ENCODE results near the gene ADCY6. TPM values are rescaled to one million over a fixed set of nuclear protein-coding genes. Genes with fewer than 3 reads are reported as not detected.
A peak's percentile ranks its signal among the peaks of the same experiment; 100 is the strongest.

Gene ADCY6
- polyA plus RNA-seq, 1 donor (not counting 4 experiments of a cell fraction or from before 2014, with no cell fraction given): 13.2 TPM

- Histone ChIP-seq H3K4me1 (ENCODE audit: control insufficient read depth, extremely low read depth, insufficient read depth, low read length) (peaks cover 14% of the 10 kb centered on the region), H3K4me3 (ENCODE audit: control insufficient read depth in 2 of 3, extremely low read depth in 1 of 3, insufficient read depth in 2 of 3, low read depth in 1 of 3, low read length in 3 of 3) (no peak overlapping the region), H3K9ac (ENCODE audit: control insufficient read depth, extremely low read depth, insufficient read depth, low read length) (no peak overlapping the region), H3K79me2 (ENCODE audit: control insufficient read depth, insufficient read depth, low read length) (no peaks in the 10 kb centered on the region), H2AFZ (ENCODE audit: control insufficient read depth, low read length) (no peak overlapping the region), H3K27me3 (ENCODE audit: control insufficient read depth, extremely low read depth, insufficient read depth, low read length) (no peaks in the 10 kb centered on the region), H3K9me1 (ENCODE audit: control insufficient read depth, extremely low read depth, insufficient read depth, low read length) (no peaks in the 10 kb centered on the region), H4K20me1 (ENCODE audit: control insufficient read depth, extremely low read depth, insufficient read depth, low read length) (no peaks in the 10 kb centered on the region), H3K4me2 (ENCODE audit: control insufficient read depth, extremely low read depth, insufficient read depth, low read depth, low read length) (no peak overlapping the region), H3K27ac (ENCODE audit: control insufficient read depth, insufficient read depth, low read length) (no peak overlapping the region), H3K36me3 (ENCODE audit: control insufficient read depth in 2 of 2, extremely low read depth in 1 of 2, insufficient read depth in 2 of 2, low read length in 2 of 2) (no peaks in the 10 kb centered on the region), H3K9me3 (ENCODE audit: control insufficient read depth, low read depth, low read length) (no peaks in the 10 kb centered on the region)
- no peak for DNase-seq (ENCODE audit: low read depth, low spot score)
- no peak for TF ChIP-seq CTCF (optimal IDR thresholded peaks at IDR 0.05 in 1 of 3, IDR thresholded peaks at IDR 0.05 in 1 of 3, conservative IDR thresholded peaks at IDR 0.05 in 1 of 3; ENCODE audit: extremely low read depth in 1 of 3, insufficient read depth in 2 of 3, low read length in 3 of 3)
- no peak for TF ChIP-seq EZH2 (IDR thresholded peaks at IDR 0.05; ENCODE audit: low read length)
- dilution Hi-C loops (cut with MboI; ENCODE audit: extremely low pct_ligation_motif_present, low sequenced_read_pairs): no loop called here
- no peak for FAIRE-seq
These were observed 8.1 kb upstream of the ADCY6 start for GRCh38 chr12:48796976-48797375.

DNA sequence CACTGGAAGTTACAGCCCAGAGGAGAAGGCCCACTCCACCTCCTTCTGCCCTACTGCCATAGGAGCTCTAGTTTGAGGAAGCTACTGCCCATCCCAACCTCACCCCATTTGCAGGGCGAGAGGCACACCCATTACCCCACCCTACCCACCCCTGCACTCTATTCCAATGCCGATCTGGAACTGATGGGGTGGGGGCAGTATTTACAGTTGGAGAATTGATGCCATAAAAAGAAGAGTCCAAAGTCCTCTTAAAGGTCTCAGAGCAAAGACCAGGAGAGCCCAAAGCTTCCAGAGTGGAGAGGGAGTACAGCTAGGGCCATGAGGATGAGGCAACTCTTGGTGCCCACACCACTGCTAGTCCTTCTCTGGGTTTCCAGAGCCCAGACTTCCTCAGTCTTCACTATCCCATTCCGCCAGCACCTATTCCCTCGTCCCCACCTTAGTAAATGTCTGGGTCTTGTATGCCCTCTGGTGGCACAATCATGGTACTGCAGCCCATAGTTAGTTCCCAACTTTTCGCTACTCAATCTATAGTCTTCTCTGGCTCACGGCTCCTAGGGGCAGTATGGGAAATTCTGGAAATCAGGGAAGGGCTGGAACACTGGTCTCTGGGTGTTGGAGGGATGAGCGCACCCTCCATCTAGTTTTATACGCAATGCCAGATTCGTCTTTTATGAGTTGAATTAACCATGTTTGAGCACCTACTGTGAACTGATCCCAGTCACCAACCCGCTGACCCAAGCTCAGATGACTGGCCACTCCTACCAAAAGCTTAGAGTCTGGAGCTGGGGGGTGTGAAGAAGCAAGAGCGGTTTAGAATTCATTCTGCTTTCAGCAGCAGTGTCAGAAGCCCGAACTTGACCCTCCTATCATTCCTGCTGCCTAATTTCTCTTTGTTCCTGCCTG is 6.9 kb upstream of the ADCY6 start:
- Histone ChIP-seq H3K27me3 (ENCODE audit: control insufficient read depth, extremely low read depth, insufficient read depth, low read length) (no peaks in the 10 kb centered on the region), H3K4me1 (ENCODE audit: control insufficient read depth, extremely low read depth, insufficient read depth, low read length) (peaks cover 14% of the 10 kb centered on the region), H3K9ac (ENCODE audit: control insufficient read depth, extremely low read depth, insufficient read depth, low read length) (no peak overlapping the region), H3K79me2 (ENCODE audit: control insufficient read depth, insufficient read depth, low read length) (no peaks in the 10 kb centered on the region), H3K4me3 (ENCODE audit: control insufficient read depth in 2 of 3, extremely low read depth in 1 of 3, insufficient read depth in 2 of 3, low read depth in 1 of 3, low read length in 3 of 3) (no peak overlapping the region), H2AFZ (ENCODE audit: control insufficient read depth, low read length) (peak overlapping the region; percentile 89), H3K27ac (ENCODE audit: control insufficient read depth, insufficient read depth, low read length) (no peak overlapping the region), H3K9me3 (ENCODE audit: control insufficient read depth, low read depth, low read length) (no peaks in the 10 kb centered on the region), H3K9me1 (ENCODE audit: control insufficient read depth, extremely low read depth, insufficient read depth, low read length) (no peaks in the 10 kb centered on the region), H3K36me3 (ENCODE audit: control insufficient read depth in 2 of 2, extremely low read depth in 1 of 2, insufficient read depth in 2 of 2, low read length in 2 of 2) (no peaks in the 10 kb centered on the region), H4K20me1 (ENCODE audit: control insufficient read depth, extremely low read depth, insufficient read depth, low read length) (no peaks in the 10 kb centered on the region), H3K4me2 (ENCODE audit: control insufficient read depth, extremely low read depth, insufficient read depth, low read depth, low read length) (peak overlapping the region; percentile 29)
- TF ChIP-seq EZH2 (IDR thresholded peaks at IDR 0.05; ENCODE audit: low read length) (no peak), CTCF (optimal IDR thresholded peaks at IDR 0.05 in 1 of 3, IDR thresholded peaks at IDR 0.05 in 1 of 3, conservative IDR thresholded peaks at IDR 0.05 in 1 of 3; ENCODE audit: extremely low read depth in 1 of 3, insufficient read depth in 2 of 3, low read length in 3 of 3) (peak; percentile 83 to 99 (median 94))
- DNase-seq (ENCODE audit: low read depth, low spot score) (no peak), FAIRE-seq (peak; percentile 92)
- dilution Hi-C loops (cut with MboI; ENCODE audit: extremely low pct_ligation_motif_present, low sequenced_read_pairs): no loop called here

Measured in keratinocyte (primary cell).